ENCODE data around the gene HOXA7.

The HOXA7 gene

DNA sequence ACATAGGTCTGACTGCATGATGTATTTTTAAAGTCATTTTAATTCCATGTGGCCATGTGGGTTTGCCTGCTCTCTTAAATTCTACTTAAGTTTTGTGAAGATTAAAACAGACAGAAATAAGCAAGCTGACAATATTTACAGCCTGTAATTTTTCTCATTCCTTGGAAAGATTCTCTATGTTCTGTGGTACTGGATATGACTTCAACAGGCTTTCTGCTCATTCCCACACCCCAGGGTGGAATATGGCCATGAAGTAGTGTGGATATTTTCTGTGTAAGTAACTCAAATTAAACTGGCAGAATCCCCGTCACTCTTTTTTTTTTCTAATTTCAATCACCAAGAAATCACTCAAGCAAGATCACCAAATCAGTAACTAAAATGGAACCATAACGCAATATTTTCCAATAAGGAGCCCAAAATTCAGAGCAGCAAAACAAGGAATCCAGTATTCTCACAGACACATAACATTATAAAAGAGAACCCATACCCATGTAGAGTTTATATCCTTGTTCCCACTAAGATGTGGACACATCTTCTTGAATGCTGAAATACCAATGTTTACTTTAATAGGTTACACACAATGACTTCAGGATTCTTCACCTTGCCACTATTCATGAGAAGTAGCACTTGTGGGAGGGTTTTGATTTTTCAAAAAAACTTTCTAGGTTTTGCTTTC, 18.7 kb downstream of the HOXA7 start:
- no peak overlapping the region for H3K4me3 ChIP-seq (ENCODE audit: low read depth, low read length)

DNA sequence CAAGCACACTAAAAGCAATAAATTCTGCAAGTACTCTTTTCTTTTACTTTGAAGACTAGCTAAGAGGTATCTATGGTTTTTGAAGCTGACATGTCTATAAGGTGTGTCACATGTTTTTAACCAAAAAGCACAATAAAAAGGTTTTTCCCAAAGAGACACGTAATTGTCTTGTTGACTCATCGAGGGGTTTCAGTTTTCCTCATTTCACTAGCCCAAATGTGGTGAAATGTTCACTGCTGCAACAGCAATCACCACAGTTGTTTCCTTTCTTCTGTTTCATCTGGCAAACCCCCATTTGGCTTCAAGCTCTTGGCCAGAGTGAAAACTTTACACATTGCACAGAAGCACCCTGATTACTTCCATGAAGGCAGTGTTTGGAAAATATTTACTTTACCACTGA, 22.1 kb downstream of the HOXA7 start:
- H3K4me3 ChIP-seq (ENCODE audit: low read depth, low read length), result no peak overlapping the region

DNA sequence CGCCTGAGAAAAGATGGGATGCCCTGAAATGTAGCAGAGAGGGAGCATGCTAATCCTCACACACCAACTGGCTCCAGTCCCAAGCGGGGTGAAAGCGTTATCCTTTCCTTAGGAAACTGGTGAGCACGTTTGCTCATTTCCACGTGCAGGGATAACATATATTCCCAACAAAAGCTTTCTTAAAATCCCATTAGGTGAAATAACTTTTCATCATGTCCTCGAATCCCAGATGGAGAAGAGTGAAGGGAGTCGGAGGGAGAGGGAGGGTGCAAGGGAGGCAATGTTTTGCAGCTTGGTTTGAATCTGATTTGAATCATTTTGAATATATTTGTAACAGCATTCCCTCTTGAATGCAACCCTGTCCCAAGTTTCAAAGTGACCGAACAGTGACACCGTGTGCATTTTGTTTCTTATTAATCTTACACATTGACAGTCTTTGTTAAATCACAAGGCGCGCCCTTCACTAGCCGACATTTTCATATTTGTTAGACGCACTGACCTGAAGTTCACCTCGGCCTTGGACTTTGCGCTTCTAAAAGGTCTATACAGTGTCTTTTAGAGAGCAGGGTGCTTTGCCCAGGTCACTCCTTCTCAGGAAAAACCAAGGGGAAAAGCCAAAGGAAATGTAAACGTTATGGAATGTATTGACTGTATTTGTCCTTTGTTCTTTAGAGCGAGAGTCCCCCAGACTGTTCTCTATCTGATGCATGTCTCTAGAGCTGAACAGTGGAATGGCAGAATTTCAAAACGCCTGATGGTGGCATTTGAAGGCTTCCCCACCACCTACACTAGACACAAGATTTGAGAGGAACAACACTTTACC, 22.9 kb downstream of the HOXA7 start:
- H3K4me3 ChIP-seq (ENCODE audit: low read depth, low read length), result no peak overlapping the region

DNA sequence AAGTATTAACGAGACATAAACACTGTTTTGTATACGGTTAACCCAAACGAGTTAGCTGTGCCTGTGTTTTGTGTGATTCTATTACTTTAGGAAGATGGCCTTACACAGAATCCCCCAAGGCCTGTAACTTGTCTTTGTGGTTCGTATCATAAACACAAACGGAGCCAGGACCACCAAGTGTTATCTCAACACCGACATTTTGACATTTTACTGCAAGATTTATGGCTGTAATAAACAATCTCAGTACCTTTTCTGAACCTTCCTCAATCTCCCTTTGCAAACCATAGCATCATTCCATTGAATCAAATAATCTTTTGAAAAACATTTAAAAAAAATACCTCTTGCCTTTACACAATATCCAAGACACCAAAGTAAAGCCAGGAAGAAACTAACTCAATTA, 23.5 kb downstream of the HOXA7 start:
- H3K4me3 ChIP-seq (ENCODE audit: low read depth, low read length), result no peak overlapping the region

DNA sequence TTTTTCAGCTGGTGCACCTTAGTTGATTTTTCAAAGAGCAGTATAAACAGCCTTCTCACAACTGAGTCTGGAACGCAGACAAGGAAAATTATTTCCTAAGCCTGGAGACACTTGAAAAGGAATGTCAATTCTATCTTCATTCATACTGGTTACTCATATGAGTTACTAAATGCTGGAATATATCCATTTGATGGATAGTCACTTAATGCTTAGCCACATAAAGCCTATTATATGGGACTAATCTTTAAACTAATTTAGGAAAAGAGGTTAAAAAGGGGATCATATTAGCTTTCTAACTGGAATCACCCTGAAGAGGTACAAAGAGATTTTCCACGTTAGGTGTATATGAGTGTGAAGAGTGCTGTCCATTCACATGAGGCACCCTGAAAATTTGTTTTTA, 24.3 kb downstream of the HOXA7 start:
- no peak overlapping the region for H3K4me3 ChIP-seq (ENCODE audit: low read depth, low read length)

DNA sequence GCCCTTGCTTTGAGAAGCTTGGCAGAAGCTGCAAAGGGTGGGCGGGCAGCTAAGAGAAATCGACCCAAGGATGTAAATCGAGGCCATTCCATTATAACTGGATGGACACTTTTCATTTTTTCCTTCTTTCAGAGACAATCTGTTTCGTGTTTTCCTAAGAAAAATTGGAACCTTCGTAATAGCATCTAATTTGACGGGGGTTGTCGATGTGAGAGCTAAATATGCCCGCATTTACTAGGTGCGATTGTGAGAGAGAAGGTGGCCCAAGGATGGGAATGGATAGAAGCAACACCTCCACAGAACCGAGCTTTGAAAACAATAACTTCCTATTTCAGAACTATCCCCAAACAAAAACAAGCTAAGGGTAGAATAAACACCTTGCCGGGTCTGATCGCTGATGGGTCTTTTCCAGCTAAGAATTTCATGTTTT, 25.1 kb downstream of the HOXA7 start:
- H3K4me3 ChIP-seq (ENCODE audit: low read depth, low read length), result no peak overlapping the region

DNA sequence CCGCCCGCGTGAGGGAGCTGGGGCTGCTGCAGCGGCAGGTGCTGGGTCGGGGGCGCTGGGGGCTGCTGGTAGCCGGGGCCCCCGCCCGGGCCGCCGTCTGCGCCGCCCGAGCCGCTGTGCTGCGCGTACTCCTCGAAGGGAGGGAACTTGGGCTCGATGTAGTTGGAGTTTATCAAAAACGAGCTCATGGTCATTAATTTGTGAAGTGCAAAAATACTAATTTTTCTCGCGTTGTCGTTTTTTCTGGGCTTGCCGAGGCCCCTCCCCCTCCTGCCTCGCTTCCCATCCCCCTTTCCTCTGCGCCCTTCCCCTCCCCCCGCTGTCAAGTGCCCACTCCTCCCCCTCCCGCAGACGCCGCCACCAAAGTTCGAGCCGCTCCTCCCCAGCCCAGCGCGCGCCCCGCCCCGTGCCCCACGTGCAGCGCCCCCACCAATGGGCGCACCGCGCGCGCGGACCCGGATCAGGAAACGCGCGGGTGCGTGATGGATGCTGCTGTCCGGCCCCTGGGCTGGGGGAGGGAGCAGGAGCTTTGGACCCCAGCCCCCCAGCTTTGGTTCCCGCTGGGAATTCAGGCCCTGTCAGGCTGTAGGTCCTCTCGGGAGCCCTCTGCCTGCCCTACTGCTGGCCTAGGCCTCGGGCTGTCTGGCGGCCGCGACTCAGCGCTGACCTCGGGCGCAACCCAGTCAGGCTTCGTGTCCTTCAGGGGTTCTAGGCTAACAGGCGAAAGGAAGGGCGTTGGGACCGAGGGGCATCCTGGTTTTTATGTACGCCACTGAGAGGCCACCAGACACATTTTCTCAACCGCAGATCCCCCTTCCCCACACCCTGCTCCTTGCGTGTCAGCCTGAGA, 25.7 kb downstream of the HOXA7 start, which contains the start of gene HOXA4:
TSS of gene HOXA4 (minus strand) at position 218 of the 850 bp plus-strand sequence. CDS start at position 194, 24 bp downstream.
- peak within 1 kb of the TSS; percentile 13 for H3K4me3 ChIP-seq (ENCODE audit: low read depth, low read length)

DNA sequence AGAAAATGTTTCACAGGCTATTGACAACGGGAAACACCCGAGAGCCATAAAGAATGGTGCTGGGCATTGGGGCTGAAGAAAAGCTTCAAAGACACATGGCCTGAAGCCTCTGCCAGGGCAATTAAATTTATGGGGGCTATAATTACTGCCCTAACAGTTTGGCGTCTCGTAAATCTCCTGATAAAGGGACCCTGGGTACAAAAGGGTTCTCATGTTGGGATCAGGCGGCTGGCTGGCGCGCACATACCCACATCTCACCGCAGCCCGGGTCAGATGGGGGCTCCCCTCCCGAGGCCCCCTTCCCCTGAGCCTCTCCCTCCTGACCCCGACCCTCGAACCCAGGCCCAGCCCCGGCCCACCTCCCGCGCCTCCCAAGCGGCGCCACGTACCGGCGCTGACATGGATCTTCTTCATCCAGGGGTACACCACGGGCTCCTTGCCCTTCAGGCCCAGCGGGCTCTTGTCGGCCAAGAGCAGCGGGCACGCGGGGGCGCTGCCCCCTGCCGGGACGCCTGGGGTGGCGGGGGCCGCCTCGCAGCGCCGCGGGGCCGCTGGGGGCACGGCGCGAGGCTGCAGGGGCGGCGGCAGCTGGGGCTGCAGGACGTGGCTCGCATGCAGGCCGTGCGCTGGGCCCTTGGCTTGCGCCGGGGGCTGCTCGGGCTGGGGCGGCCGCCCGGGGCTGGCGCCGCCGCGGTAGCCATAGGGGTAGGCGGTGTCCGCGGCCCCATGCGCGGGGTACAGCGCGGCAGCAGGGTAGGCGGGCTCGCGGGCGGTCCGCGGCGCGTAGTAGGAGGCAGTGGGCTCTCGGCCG, 26.5 kb downstream of the HOXA7 start:
- no peak overlapping the region for H3K4me3 ChIP-seq (ENCODE audit: low read depth, low read length)

DNA sequence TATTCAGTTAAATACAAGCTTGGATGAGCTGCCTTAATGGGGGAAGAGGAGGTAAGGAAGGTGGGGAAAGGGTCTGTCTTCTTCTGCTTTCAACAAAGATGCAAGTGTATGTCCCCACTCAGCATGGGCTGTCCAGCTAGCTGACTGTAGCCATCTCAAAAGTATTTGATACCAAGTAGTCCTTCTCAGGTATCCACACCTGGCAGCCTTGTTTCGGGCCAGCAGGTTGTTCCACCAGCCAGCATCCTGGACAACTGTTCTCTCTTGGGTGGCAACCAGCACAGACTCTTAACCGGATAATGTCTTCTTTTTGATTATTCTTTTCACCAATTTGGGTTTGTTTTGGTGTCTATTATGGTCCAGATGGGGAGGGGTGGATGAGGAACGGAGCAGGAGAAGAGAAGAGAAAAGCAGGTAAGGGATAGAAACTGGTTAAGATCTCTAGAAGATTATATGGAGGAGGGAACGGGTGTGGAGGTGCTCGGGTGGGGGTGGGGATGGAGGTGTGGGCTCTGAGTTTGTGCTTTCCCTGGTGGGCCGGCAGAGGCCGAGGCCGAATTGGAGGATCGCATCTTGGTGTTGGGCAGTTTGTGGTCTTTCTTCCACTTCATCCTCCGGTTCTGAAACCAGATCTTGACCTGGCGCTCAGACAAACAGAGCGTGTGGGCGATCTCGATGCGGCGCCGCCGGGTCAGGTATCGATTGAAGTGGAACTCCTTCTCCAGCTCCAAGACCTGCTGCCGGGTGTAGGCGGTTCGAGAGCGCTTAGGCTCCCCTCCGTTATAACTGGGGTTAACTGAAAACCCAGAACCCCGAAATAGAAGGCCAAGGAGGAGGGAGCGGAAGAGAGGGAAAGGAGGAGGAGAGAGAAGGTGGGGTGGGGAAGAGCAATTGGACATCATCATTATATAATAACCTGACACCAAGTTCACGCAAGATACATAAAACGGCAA, 27.4 kb downstream of the HOXA7 start:
- no peak overlapping the region for H3K4me3 ChIP-seq (ENCODE audit: low read depth, low read length)

DNA sequence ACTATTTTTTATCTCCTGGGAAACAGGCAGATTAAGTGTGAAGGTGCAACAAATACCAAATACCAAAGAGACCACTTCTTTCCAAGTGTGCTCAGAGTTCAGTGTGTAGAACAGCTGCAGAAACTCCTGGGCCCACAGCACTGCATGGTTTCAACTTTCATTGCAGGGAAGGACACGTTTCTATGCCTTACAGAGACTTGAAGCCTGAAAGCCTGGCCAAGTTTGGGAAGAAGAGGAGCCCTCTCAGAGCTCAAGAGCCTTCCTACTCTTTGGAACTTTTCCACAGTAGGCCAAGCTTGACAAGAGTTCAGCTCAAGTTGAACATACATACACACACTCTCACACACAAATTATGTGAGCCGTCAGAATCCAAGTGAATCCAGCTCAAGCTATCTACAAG, 28.4 kb downstream of the HOXA7 start:
- no peak overlapping the region for H3K4me3 ChIP-seq (ENCODE audit: low read depth, low read length)

DNA sequence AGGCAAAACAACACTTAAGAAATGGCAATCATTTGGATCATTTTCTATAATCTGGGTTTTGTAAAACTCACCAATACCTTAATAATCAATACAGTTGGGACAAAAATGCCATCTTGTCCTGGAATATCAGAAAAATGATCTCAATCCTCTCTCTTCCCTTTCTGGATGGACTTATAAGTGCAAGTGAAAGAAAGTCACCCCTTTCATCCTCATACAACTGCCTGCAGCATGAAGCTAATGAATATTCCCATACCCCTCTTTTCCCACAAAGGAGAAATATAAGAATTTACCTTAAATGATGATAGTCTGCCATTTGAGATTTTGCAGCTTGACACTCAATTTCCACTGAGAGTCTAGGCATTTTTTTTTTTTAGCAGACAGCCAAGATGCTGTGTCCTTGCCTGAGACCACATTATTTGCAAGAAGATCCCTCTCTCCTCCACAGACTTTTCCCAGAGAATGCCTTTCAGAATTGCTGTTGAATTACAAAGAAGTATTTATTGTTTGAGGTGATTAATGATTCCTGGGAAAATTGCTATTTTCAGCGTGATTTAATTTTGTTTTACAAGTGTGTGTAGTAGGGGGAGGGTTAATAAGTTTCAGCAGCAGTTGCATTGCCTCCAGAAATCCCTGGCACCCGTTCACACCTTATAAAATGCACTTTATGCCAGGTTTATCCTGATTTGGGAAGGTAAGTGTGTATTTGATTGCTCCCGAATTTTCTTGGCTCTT, 29.7 kb downstream of the HOXA7 start:
- no peak overlapping the region for H3K4me3 ChIP-seq (ENCODE audit: low read depth, low read length)

DNA sequence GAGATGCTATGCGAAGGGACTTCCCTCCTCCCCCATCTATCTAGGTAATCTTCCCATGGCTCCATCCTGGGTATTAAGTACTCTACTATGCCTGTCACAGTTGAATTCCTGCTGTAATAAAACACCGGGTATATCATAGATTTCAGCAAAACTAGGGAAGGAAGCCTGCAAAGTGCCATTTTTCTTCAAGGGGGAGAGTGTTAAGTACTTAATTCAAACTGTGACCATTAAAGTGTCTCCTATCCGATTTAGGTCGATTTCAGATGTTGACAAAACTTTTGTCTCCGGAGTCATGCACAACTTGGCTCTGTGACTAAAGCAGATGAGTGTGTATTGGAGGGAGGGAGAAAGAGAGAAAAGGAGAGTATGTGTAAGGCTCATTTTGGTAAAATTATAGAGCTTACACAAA, 30.5 kb downstream of the HOXA7 start:
- no peak overlapping the region for H3K4me3 ChIP-seq (ENCODE audit: low read depth, low read length)

DNA sequence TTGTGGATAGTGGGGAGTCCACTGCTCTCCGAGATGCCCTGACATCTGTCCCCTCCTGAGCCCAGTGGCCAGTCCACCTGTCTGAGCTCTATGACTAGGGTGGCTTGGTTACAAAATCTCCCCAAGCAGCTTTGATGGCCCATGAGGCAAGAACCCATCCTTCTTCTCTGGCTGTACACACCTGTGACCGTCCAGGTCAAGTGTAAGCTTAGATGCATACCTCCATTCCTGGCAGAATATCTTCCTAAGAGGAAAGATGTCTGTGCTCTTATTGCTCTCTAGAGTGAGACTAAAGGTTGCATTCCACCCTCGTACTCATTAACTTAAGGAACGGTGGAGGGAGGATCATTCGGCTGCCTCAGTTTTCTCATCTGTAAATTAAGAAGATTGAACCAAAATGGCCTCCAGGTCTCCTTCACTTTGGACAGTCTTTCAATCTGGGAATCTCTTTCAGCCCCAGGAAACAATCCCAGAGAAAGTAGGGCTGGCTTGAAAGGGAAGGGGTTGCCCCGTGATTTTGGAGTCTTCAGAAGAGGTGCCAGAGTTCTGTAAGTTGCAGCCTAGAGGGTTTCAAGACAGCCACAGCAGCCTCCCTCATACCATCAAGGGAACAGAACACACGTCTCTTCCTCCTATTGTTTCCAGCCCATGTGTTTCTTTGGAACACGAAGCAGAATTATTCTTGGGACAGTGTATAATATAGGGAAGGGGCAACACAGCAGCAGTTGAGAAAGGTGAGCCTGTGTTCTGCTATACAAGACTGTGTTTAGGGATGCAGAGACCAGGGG, 31.4 kb downstream of the HOXA7 start:
- H3K4me3 ChIP-seq (ENCODE audit: low read depth, low read length), result no peak overlapping the region

DNA sequence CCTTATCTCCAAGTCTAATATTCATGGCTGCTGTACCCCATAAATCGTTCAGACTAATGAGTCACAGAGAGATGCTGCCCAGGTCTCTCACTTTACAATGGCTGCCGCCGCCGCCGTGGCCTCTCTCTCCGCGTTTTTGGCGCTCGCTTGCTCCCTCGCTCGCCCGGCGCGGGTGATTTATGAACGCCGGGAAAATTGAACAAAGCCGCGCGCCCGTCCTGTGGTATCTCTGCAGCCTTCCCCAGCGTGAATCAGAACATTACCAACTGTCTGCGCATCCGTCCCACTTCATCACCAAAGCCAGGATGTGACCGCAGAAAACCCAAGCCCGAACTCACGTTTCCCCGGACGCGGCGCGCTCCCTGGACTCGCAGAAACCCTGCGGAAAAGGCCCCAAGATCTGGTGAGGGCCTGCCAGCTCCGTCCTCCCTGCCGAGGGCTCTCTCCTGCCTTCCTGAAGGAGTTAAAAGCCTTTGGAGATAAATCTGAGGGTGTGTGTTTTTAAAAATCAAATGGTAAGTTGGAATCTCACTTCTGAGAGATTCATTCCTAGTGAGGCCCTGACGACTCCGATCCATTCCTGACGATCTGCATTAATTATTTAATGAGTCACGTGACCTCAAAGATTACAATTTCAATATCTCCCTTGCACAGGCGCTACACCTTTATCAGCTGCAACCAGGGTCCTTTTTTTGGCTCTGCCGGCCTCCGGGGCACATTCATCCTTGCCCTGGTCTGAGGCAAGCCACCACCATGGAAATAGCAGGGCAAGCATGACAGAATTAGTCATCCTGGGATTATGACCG, 32.2 kb downstream of the HOXA7 start:
- H3K4me3 ChIP-seq (ENCODE audit: low read depth, low read length), result no peak overlapping the region

DNA sequence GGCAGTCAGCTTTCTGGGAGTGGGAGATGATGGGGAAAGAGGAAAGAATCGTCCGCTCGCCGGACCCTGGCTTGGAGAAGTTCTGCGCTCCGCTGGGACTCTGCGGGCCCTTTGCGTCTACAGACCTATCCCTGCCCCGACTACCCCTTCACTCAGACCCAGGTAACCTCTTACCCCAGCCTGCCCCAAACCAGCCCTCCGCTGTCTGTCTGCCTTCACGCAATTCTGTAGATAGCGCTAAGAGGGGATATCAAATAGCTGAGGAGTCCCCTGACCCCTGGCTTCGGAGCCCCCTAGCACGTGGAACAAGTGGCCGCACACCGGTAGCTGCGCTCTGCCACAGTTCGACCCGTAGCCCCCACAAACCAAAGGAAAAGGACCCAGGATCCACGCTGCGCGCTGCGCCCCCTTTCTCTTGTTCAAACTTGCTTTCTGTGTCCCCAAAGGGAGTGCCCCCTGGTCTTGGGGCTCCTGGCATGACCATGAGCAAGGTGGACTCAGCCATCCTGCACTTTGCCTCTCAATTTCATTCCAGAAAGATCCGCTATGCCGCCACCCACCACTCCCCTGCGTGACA, 32.9 kb downstream of the HOXA7 start:
- no peak overlapping the region for H3K4me3 ChIP-seq (ENCODE audit: low read depth, low read length)

DNA sequence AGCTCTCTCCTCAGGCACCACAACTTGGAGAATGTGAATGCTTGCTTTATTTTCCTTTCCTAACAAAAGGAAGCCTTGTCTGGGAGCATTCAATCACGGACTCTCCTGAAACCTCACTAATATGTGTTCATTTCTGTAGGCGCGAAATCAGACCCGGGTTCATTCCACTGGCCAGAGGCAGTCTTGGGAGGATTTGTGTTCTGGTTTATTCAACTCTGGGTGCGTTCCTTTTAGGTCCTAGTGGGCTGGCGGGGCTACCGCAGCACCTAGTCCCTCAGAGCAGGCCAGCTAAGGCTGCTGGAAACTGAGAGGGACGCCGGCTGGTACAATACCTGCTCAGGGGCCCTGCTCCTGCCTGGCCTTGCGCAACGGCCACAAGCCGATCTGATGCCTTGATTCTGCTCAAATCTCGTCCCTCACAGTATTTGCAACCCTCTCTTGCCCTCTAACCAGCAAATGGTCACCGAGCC, 33.4 kb downstream of the HOXA7 start:
- no peak overlapping the region for H3K4me3 ChIP-seq (ENCODE audit: low read depth, low read length)
